Stimulated activated CD4-positive, alpha-beta T cell treated with anti-CD3 and anti-CD28 coated beads, Interleukin-15, amount 100 ng/mL, for 1 hour (primary cell): ENCODE results near the gene FAM174C.
A peak's percentile ranks its signal among the peaks of the same experiment; 100 is the strongest.

Experiments
- DNase-seq, 2 donors: peaks; one replicate each; pipeline ENCODE4 v3.0.0-alpha.2; 2020; ENCODE audit warnings: low read depth in 1 of 2, low spot score in 1 of 2

Gene FAM174C

GRCh38 chr19:1260749-1261537, 14.4 kb upstream of the FAM174C start:
- peak; percentile 96 to 97 for DNase-seq

DNA sequence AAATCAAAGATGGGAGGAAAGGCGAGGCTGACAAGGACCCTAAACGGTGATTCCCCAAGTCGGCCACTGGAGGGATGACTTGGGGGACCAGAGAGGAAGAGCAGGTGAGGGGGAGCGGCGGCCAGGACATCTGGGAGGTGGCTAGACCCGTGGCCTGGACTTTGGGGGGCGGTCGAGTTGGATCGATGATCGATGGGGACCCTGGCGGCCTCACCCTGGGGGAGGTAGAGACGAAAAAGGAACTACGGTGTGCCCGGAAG, 13.9 kb upstream of the FAM174C start:
- no peak for DNase-seq

DNA sequence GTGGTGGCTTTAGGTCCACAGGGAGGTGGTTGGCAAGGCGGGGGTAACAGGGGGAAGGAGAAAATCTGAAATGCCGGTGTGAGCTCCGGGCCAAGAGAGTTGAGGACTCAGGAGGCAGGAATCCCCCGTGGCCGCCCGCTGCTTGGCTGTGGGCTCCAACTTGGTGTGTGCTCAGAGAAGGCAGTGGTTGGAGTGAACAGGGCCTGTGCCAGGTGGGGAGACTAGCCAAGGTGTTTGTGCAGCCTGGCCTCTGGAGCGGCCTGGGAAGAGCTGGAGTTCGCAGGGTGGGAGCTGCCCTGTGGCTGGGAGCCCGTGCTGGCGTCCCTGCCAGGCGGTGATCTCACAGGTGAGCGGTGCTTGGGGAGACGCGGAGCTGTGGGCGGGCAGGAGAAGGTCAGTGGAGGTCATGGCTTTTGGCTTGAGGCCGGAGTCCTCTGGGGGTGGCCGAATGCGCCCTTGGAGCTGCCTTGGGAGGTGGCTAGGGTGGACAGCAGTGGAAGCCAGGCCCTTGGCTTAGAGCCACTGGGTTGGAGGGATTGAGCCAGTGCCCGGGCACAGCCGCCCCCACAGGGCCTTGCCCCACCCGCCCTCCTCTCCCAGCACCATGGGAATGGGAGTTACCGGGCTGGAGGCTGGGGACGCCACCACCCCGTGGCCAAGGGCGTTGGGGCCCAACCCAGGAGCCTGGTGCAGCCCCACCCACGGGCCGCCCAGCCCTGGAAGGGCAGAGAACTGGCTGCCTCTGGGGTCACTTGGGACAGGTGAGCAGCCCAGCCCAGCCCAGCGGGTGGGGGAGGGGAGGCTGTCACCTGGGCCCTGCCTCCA, 13.3 kb upstream of the FAM174C start:
- DNase-seq = no peak

DNA sequence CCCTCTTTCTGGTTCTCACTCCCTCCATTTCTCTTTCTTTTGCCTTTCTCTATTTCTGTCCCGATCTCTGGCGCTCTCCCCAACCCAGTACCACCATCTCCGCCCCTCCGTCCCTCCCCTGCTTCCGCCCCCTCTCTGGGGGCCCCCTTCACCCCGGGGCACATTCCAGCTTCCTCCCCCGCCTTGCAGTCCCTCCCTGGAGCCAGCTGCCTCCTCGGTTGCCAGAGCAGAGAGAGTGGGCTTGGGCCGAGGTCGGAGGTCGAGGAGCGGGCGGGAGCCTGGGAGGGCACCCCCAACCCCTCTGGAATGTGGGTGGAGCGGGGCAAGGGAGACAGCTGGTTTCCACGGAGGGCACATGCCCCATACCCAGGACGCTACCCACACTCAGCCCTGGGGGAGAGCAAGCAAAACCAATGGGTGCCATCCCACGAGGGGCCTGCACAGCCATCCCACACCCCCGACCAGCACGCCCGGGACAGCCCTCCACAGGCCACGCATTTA, 12.7 kb upstream of the FAM174C start:
- no peak for DNase-seq

DNA sequence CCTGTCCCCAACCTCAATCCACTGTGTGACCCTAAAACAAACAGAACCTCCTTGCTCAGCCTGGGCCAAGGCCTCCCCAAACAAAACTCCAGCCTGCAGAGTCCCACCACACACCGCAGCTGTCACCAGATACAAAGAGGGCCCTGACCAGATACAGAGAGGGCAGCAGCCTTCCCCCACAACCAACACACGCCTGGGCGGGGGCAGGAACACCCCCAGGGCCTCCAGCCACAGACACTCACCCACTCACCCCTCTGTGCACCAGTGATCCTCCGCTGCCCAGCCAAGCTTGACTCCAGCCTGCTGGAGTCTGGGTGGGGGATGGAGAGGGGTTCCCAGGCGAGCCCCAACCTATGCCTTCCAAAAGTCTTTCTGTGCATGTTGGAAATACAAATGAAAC, 12.1 kb upstream of the FAM174C start:
- DNase-seq = no peak

DNA sequence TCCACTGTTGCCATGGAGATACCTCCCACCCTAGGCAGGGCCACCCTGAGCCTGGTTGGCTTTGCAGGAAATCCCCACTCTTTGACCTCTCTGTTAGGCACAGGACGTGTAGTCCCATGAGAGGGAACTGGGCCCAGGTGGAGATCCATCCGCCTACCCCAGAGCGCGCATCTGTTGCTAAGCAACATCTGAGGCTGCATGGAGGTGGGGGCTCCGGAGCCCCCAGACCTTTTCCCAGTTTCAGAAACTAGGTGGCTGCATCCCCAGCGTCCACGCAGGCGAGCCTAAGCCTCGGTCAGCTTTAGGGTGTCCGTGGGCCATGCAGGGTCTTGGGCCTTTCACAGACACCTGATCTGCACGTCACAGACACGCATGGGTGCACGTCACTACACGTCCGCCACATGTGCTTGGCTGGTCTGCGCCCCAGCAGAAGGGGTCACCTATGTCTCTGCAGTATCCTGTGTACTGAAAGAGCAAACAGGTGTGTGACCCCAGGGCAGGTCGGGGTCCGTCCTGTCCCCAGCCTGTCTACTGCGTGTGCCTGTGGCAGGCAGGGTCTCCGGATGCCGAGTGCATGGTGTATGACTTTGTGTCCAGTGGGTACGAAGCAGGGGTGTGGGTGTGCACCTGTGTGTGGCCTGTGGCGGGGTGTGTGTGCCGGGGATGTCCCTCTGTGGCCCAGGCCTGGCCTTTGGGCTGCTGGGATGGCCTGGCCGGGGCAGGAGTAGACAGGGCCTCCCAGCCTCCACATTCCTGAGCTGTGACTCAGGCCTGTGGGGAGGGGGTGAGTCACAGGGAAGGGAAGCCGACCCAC, 10.3 kb upstream of the FAM174C start:
- no peak for DNase-seq

DNA sequence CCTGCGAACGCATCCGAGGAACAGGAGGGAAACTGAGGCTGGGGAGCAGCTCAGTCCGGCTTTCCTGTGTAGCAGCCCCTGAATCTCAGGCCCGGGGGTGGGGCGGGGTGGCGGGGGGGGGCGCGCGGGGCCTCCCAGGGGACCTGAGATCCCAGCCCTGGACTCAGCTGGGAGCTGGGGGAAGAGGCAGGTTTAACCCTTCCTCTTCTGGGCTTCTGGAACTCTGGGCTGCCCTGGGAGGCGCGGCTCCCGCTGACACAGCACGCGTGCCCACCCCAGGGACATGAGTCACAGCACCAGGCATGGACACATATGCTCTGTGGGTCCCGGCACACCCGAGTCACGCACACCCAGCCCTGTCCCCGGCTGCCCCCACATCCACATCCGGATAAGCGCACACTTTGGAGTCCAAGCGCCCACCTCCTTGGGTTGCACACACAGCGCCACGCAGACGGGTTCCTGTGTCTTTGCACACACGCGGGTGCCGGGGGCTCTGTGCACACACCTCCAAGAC, 9.7 kb upstream of the FAM174C start:
- no peak for DNase-seq

- peak; percentile 65 to 73 for DNase-seq
Measured at GRCh38 chr19:1266129-1266915, 9.0 kb upstream of the FAM174C start.

DNA sequence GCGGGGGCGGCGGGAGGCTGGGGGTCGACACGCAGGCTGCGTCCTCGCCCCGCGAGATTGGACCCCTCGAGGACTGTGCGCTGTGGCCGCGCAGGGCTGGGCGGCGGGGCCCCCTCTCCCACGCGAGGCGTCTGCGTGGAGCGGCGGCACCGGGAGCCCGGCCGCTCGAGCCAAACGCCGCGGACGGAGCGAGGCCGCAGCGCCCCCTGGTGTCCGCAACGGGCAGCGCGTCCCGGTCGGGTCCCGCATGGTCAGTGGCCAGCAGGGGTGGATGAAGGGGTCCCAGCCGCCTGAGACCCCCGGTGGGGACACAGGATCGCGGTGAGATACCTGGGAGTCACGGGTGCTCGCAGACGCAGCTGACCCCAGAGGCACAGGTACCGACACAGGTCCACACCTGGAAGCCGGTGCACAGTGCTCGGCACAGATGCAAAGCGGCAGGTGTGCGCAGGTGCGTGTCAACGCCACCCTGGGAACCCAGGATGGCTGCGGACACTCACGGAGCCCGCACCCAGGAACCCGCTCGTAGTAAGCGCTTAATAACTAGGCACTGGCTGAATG, 8.3 kb upstream of the FAM174C start:
- peak; percentile 54 to 55 for DNase-seq

DNA sequence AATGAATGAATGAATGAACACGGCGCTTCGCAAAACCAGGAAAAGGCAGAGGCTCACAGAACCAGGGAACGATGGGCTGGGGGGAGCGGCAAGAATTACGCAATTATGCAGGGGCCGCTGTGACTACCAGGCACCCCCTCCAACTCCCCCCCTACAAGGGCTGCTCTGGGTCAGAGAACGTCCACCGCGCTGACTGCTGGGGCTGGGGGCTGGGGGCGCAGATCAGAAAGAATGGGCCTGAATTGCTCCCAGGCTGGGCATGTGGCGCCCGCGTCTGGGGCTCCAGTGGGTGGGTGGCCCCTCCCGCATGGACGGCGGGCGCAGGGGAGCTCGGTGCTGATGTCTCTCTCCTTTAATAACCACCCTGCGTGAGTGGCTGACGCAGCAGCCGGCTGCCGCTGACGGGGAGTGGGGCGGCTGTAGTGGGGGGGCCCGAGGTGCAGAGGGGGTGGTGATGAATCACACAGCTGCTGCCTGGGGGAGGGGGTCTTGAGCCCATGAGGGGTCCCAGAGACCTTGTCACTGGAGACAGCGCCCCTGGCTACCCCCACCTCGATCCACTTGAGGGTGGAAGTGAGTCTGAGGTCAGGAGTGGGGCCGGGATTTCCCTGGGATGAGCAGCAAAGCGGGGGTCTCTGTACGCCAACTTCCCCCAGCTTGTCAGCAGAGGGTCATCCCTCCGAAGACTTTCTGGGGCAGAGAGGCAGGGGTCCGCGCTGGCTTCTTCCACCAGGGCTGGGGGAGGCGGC, 7.7 kb upstream of the FAM174C start:
- DNase-seq = no peak

- no peak for DNase-seq
Measured at GRCh38 chr19:1268226-1269064, 6.9 kb upstream of the FAM174C start.

DNA sequence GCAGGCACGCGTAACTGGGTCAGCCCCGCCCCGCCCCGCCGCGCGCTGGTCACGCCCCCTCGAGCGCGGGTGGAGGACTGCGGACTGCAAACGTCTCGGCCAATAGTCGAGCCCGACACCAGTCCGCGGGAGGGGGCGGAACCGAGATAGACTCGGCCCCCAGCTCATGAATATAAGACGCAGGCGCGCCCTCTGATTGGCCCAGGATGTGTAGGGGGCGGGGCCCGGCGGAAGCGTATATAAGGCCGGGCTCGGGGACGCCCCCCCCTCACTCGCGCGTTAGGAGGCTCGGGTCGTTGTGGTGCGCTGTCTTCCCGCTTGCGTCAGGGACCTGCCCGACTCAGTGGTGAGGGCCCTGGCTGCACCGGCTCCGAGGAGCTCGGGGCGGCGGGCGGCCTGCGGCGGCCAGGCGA, 6.3 kb upstream of the FAM174C start, which contains the start of gene CIRBP:
Gene CIRBP (plus strand): TSS at position 268 of the 413 bp plus-strand sequence. CDS start 1,602 bp downstream, outside the sequence.
- DNase-seq = peak; percentile 98 to 99

DNA sequence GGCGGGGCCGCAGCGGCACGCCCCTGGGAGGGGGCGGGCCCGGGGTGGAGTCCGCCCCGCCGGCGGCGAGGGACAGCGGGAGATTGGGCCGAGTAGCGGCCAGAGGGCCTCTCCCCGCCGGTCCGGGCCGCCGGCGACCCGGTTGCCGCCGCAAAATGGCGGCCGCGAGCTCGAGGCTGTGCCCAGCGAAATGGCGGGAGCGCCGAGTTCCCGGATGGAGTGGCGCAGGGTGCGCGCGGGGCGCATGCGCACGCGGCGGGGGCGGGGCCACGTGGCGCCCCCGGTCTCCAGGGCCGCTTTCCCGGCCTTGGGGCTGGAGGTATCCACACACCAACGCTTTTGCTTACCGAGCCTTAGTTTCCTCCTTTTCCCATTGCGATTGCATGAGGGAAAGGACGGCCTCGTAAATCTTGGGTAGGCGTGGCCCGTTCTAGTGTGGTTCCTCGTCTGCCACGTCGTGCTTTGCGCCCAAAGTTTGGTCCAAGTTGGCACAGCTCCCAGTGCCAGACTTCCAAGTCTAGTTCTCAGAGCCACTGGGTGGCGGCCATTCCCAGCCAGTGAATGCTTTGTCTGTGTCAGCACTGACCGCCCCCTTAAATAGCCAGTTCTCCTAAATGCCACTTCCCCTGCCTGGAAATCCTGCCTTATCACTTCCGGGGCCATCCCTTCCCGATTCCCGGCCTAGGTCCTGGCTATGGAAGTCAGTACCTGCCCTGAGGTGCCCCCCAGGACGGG, 5.7 kb upstream of the FAM174C start:
- DNase-seq = peak; percentile 78 to 81

DNA sequence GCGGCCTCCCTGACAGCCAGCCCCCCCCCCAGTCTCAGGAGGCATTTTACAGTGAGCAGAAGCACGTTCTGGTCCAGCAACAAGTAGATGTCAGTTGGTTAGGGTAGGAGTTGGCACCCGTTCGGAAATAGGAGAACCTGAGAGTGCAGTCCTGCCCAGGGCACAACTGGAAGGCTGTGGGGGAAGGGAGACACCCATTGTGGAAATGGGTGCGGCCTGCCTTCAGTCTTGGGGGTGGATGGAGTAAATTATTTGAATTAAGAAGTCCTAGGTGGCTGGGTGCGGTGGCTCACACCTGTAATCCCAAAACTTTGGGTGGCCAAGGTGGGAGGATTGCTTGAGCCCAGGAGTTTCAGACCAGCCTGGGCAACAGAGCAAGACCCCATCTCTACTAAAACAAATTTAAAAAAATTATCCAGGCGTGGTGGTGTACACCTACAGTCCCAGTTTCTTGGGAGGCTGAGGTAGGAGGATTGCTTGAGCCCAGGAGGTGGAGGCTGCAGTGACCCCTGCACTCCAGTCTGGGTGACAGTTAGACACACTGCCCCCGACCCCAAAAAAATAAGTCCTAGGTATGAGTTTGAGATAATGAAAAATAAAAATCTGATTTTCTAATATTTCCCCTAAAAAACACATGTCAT, 5.0 kb upstream of the FAM174C start:
- DNase-seq = no peak

- DNase-seq = no peak
Measured at GRCh38 chr19:1270854-1271527, 4.3 kb upstream of the FAM174C start.

- DNase-seq = no peak
Measured at GRCh38 chr19:1271528-1272422, 3.6 kb upstream of the FAM174C start.
